IMR-90 (cell line): ENCODE results near the gene SARDH. TPM values are rescaled to one million over a fixed set of nuclear protein-coding genes. Genes with fewer than 3 reads are reported as not detected.

Experiments
- ATAC-seq: fragments of 200-7000 bp; cut with Tn5 transposase; 2 replicates; pipeline ENCODE4 v1.9.1; 2020; ENCODE audit warnings: low read depth, mild to moderate bottlenecking, moderate library complexity
- BruUV-seq: library from RNA; stranded (reverse); fragments of 400-500 nt; replicated peaks from 2 replicates; lab custom pipeline; 2021; lab: Mats Ljungman, UMichigan
- CTCF ChIA-PET: fragments of 300-600 bp; formaldehyde crosslinking; extraction: SDS; loops from one replicate; lab custom pipeline; 2021; ENCODE audit warnings: antibody characterized with exemption; lab: Yijun Ruan, JAX
- POLR2A ChIA-PET: fragments of 300-600 bp; sonication (Branson Sonifier 250); formaldehyde crosslinking; loops from one replicate; lab custom pipeline; 2022; ENCODE audit warnings: antibody characterized with exemption; ENCODE audit not compliant: unreplicated experiment; lab: Charles Lee
- DNase-seq: peaks from one replicate; pipeline ENCODE4 v3.0.0; 2013
- H2AFZ ChIP-seq: replicated peaks from 2 replicates; pipeline ENCODE3; 2013; ENCODE audit warnings: low read length, mild to moderate bottlenecking; ENCODE audit not compliant: poor library complexity
- H2AK5ac ChIP-seq: 2 replicates; pipeline ENCODE4 v1.6.1; 2013; ENCODE audit warnings: low read depth, low read length, inconsistent platforms
- H2AK9ac ChIP-seq: replicated peaks from 2 replicates; pipeline ENCODE3; 2013; ENCODE audit warnings: mild to moderate bottlenecking, low read depth, low read length, moderate library complexity; ENCODE audit not compliant: poor library complexity
- H2BK120ac ChIP-seq: 2 replicates; pipeline ENCODE4 v1.6.1; 2013; ENCODE audit warnings: low read depth, low read length, inconsistent platforms
- H2BK15ac ChIP-seq: 3 replicates; pipeline ENCODE4 v1.6.1; 2013; ENCODE audit warnings: low read depth, low read length, inconsistent platforms
- H2BK20ac ChIP-seq: 2 replicates; pipeline ENCODE4 v1.6.1; 2013; ENCODE audit warnings: low read depth, mild to moderate bottlenecking, inconsistent platforms, low read length, moderate library complexity
- H2BK5ac ChIP-seq: 2 replicates; pipeline ENCODE4 v1.6.1; 2013; ENCODE audit warnings: mild to moderate bottlenecking, low read depth, low read length, inconsistent platforms; ENCODE audit not compliant: poor library complexity, severe bottlenecking
- H3K14ac ChIP-seq: replicated peaks from 2 replicates; pipeline ENCODE4 v1.6.1; 2013; ENCODE audit warnings: low read depth, low read length, inconsistent platforms
- H3K18ac ChIP-seq: 2 replicates; pipeline ENCODE4 v1.6.1; 2013; ENCODE audit warnings: low read depth, low read length, control low read depth
- H3K23ac ChIP-seq: 2 replicates; pipeline ENCODE4 v1.6.1; 2013; ENCODE audit warnings: low read depth, low read length, inconsistent platforms
- H3K27ac ChIP-seq: 2 replicates; pipeline ENCODE4 v1.5.1; 2013; ENCODE audit warnings: mild to moderate bottlenecking, control low read depth, low read length; ENCODE audit not compliant: insufficient read depth
- H3K27me3 ChIP-seq: 2 replicates; pipeline ENCODE4 v1.6.1; 2013; ENCODE audit warnings: low read length; ENCODE audit not compliant: control insufficient read depth, insufficient read depth
- H3K36me3 ChIP-seq: 2 replicates; pipeline ENCODE4 v1.6.1; 2013; ENCODE audit warnings: low read length, mixed read lengths; ENCODE audit not compliant: control insufficient read depth, insufficient read depth
- H3K4ac ChIP-seq: 2 replicates; pipeline ENCODE4 v1.6.1; 2013; ENCODE audit warnings: low read depth, low read length, inconsistent platforms
- H3K4me1 ChIP-seq: 2 replicates; pipeline ENCODE4 v1.6.1; 2013; ENCODE audit warnings: low read length, mixed read lengths; ENCODE audit not compliant: control insufficient read depth, insufficient read depth
- H3K4me2 ChIP-seq: 2 replicates; pipeline ENCODE4 v1.6.1; 2013; ENCODE audit warnings: low read depth, mild to moderate bottlenecking, control low read depth, low read length, moderate library complexity
- H3K4me3 ChIP-seq: 2 replicates; pipeline ENCODE4 v1.5.1; 2013; ENCODE audit warnings: low read depth, mild to moderate bottlenecking, control low read depth, low read length, moderate library complexity; ENCODE audit not compliant: insufficient read depth
- H3K56ac ChIP-seq: 2 replicates; pipeline ENCODE4 v1.6.1; 2013; ENCODE audit warnings: low read length, inconsistent platforms; ENCODE audit not compliant: insufficient read depth; ENCODE audit errors: extremely low read depth
- H3K79me1 ChIP-seq, 2 experiments: 2 replicates each; pipeline ENCODE4 v1.6.1; 2013; ENCODE audit warnings: low read length in 2 of 2, inconsistent platforms in 1 of 2, low read depth in 1 of 2
- H3K9ac ChIP-seq: 2 replicates; pipeline ENCODE4 v1.6.1; 2013; ENCODE audit warnings: low read depth, low read length, control low read depth
- H3K9me1 ChIP-seq: 2 replicates; pipeline ENCODE4 v1.6.1; 2013; ENCODE audit warnings: low read length, inconsistent platforms; ENCODE audit not compliant: insufficient read depth
- H3K9me3 ChIP-seq: 2 replicates; pipeline ENCODE4 v1.6.1; 2013; ENCODE audit warnings: low read length; ENCODE audit not compliant: control insufficient read depth, insufficient read depth
- H4K20me1 ChIP-seq: 2 replicates; pipeline ENCODE4 v1.6.1; 2013; ENCODE audit warnings: low read length, inconsistent platforms; ENCODE audit not compliant: insufficient read depth
- H4K5ac ChIP-seq: 2 replicates; pipeline ENCODE4 v1.6.1; 2013; ENCODE audit warnings: mild to moderate bottlenecking, low read depth, low read length, control low read depth
- H4K8ac ChIP-seq, 2 experiments: 2 replicates each; pipeline ENCODE4 v1.6.1; 2013; ENCODE audit warnings: low read depth in 2 of 2, low read length in 2 of 2, control low read depth in 1 of 2, inconsistent platforms in 1 of 2
- H4K91ac ChIP-seq: 2 replicates; pipeline ENCODE4 v1.6.1; 2013; ENCODE audit warnings: low read depth, low read length, inconsistent platforms; ENCODE audit not compliant: insufficient read depth
- CEBPB ChIP-seq: IDR thresholded peaks from 2 replicates; pipeline ENCODE4 v1.6.1; 2012; ENCODE audit warnings: low read depth, low read length, improper control_type of control experiment
- MXI1 ChIP-seq: IDR thresholded peaks from 2 replicates; pipeline ENCODE4 v1.6.1; 2012; ENCODE audit warnings: low read depth, mild to moderate bottlenecking, low read length, moderate library complexity, borderline replicate concordance
- RFX5 ChIP-seq: IDR thresholded peaks from 2 replicates; pipeline ENCODE4 v1.8.0; 2012; ENCODE audit warnings: low read depth, mild to moderate bottlenecking, low read length, moderate library complexity
- WGBS, 2 experiments: methylation state at CpG; one replicate each; pipeline versions ENCODE4 v1.1.5 to v1.1.7; 2013; ENCODE audit warnings: missing lambda C conversion rate in 2 of 2; ENCODE audit not compliant: insufficient read length in 1 of 2; ENCODE audit errors: extremely low coverage in 2 of 2; 5-methylcytosine and 5-hydroxymethylcytosine counted together
- dilution Hi-C: fragments of 300-500 bp; cut with HindIII; formaldehyde crosslinking; loops from one replicate; pipeline ENCODE4 v1.14.3; 2018; ENCODE audit warnings: low sequenced_read_pairs; ENCODE audit not compliant: unreplicated experiment
- in situ Hi-C: fragments of 300-500 bp; cut with MboI; formaldehyde crosslinking; loops from 3 replicates; pipeline ENCODE4 v1.14.3; 2019; ENCODE audit warnings: low sequenced_read_pairs, inconsistent platforms, mixed read lengths
- intact Hi-C: fragments of 100-400 bp; cut with micrococcal nuclease; formaldehyde crosslinking; loops from 2 replicates; pipeline ENCODE4 v1.10.0; 2022
- polyA plus RNA-seq, 3 experiments: library from polyadenylated mRNA; depleted of rRNA; stranded (reverse); fragments of >200 nt; gene quantifications; 2 replicates each; pipeline ENCODE4 v1.2.3, GENCODE V29; 2012; ENCODE audit warnings: low replicate concordance in 1 of 3
- total RNA-seq: library from RNA; depleted of rRNA; stranded (reverse); fragments of >200 nt; gene quantifications from 2 replicates; pipeline ENCODE4 v1.2.3, GENCODE V29; 2012

Gene SARDH
- total and polyA plus RNA-seq, 2 of the 4 experiments (the other 2 are of a cell fraction) = 5.0 to 7.5 TPM

GRCh38 chr9:133680250-133680975 lies 57.7 kb downstream of the SARDH start:
- in situ Hi-C loops = no loop called here
- H4K20me1 ChIP-seq = no peaks in the 10 kb centered on the region
- no peak overlapping the region for H3K4me2 ChIP-seq
- intact Hi-C loops = no loop called here
- TF ChIP-seq CEBPB (no peak), RFX5 (no peak), MXI1 (no peak)
- no TSS peak for BruUV-seq
- H3K27me3 ChIP-seq = no peaks in the 10 kb centered on the region; the same call in 1 of the 2 replicates
- no peak overlapping the region for H4K91ac ChIP-seq
- no peaks in the 10 kb centered on the region for H3K4me1 ChIP-seq
- H3K9me3 ChIP-seq = no peaks in the 10 kb centered on the region
- H3K9ac ChIP-seq = no peak overlapping the region
- H4K8ac ChIP-seq = no peak overlapping the region
- ChIA-PET CTCF (no interaction called here), POLR2A (no interaction called here)
- H3K18ac ChIP-seq = no peak overlapping the region
- no peaks in the 10 kb centered on the region for H3K9me1 ChIP-seq
- no peak overlapping the region for H3K14ac ChIP-seq
- no peak overlapping the region for H2AK5ac ChIP-seq
- no peak overlapping the region for H2BK120ac ChIP-seq
- WGBS, 2 experiments = 83% methylated on average over 11 of the region's 21 CpGs; no CpG with 5 or more reads in 1 of the 2 experiments
- H2BK5ac ChIP-seq = no peak overlapping the region
- H3K79me1 ChIP-seq = no peaks in the 10 kb centered on the region
- H3K4ac ChIP-seq = no peak overlapping the region
- dilution Hi-C loops = no loop called here
- no peak overlapping the region for H3K27ac ChIP-seq
- no peak overlapping the region for H2BK15ac ChIP-seq
- H2AK9ac ChIP-seq = no peak overlapping the region
- no peak overlapping the region for H2BK20ac ChIP-seq
- H3K23ac ChIP-seq = no peak overlapping the region
- H3K4me3 ChIP-seq = no peak overlapping the region
- no peak for DNase-seq
- no peaks in the 10 kb centered on the region for H3K36me3 ChIP-seq
- no peak overlapping the region for H3K56ac ChIP-seq
- no peak for ATAC-seq
- H2AFZ ChIP-seq = no peak overlapping the region
- H4K5ac ChIP-seq = no peak overlapping the region
